Tibial nerve (tissue), 4 donors: ENCODE results near the gene SPTBN4.

ENCODE experiments used
- EP300 ChIP-seq, 2 donors: sonication (generic); formaldehyde crosslinking; IDR thresholded peaks; one replicate each; pipeline ENCODE4 v1.6.1; 2017; ENCODE audit warnings: antibody characterized with exemption in 2 of 2, mild to moderate bottlenecking in 1 of 2
- POLR2A ChIP-seq, 2 donors: fragments of 450-650 bp; IDR thresholded peaks; one replicate each; pipeline ENCODE4 v1.6.1; 2017; ENCODE audit warnings: antibody characterized with exemption in 2 of 2, mild to moderate bottlenecking in 2 of 2, moderate library complexity in 2 of 2
- TF ChIP-seq, protein P1 (sequence below), 5 experiments: fragments of 200-600 bp in 3 of 5; fragments of 450-650 bp in 2 of 5; sonication (generic) in 3 of 5; IDR thresholded peaks; one replicate each; pipeline ENCODE4 v1.5.1; 2016 to 2019; ENCODE audit warnings: antibody characterized with exemption in 5 of 5, mild to moderate bottlenecking in 3 of 5, moderate library complexity in 2 of 5

DNA sequence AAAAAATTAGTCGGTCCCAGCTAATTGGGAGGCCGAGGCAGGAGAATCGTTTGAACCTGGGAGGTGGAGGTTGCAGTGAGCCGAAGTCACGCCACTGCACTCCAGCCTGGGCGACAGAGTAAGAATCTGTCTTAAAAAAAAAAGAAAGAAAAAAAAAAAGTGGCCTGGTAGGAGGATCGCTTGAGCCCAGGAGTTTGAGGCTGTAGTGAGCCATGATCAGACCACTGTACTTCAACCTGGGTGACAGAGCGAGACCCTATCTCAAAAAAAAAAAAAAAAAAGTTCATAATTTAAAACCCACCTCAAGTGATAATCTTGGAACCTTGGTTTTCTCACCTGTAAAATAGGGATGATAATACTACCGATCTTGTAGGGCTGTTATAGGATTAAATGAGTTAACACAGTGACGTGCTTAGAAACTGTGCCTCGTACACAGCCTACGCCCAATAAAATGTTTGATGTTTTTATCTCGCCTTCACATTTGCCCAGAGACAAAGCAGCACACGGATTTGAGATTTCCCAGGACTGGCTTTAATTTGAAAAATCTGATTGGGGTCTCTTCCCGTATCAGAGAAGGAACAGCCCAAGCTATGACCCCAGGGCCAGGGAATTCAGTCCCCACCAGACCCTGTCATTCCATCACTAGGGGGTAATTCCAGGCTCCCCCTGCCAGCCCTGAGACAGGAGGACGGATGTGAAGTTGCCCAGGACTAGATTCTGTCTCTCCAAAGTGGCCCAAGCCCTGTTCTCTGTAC lies 44.6 kb upstream of the SPTBN4 start:
- TF ChIP-seq, protein P1, sequence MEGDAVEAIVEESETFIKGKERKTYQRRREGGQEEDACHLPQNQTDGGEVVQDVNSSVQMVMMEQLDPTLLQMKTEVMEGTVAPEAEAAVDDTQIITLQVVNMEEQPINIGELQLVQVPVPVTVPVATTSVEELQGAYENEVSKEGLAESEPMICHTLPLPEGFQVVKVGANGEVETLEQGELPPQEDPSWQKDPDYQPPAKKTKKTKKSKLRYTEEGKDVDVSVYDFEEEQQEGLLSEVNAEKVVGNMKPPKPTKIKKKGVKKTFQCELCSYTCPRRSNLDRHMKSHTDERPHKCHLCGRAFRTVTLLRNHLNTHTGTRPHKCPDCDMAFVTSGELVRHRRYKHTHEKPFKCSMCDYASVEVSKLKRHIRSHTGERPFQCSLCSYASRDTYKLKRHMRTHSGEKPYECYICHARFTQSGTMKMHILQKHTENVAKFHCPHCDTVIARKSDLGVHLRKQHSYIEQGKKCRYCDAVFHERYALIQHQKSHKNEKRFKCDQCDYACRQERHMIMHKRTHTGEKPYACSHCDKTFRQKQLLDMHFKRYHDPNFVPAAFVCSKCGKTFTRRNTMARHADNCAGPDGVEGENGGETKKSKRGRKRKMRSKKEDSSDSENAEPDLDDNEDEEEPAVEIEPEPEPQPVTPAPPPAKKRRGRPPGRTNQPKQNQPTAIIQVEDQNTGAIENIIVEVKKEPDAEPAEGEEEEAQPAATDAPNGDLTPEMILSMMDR (IDR thresholded peaks at IDR 0.05), result no peak
- peak in 1 of 2 donors; percentile 9 for TF ChIP-seq EP300 (IDR thresholded peaks at IDR 0.05)
- TF ChIP-seq POLR2A (IDR thresholded peaks at IDR 0.05), result no peak
